WTC11 (cell line): ENCODE results near the gene CACNA2D4. TPM values are rescaled to one million over a fixed set of nuclear protein-coding genes. Genes with fewer than 3 reads are reported as not detected.

Experiments
- ATAC-seq: fragments of 200-7000 bp; cut with Tn5 transposase; 2 replicates; pipeline ENCODE4 v1.10.0; 2021; ENCODE audit warnings: mild to moderate bottlenecking, moderate library complexity
- CTCF ChIA-PET: fragments of 300-600 bp; sonication (Branson Sonifier 250); formaldehyde crosslinking; loops from one replicate; lab custom pipeline; 2021; ENCODE audit warnings: antibody characterized with exemption; lab: Charles Lee
- POLR2A ChIA-PET: fragments of 350-600 bp; sonication (Branson Sonifier 250); formaldehyde crosslinking; loops from one replicate; lab custom pipeline; 2021; ENCODE audit warnings: antibody characterized with exemption; lab: Charles Lee
- DNase-seq: peaks from one replicate; pipeline ENCODE4 v3.0.0; 2021; ENCODE audit warnings: low spot score
- H3K27ac Mint-ChIP-seq: 2 replicates; pipeline ENCODE4 v1.8.0; 2021; ENCODE audit warnings: mixed read lengths
- H3K27me3 Mint-ChIP-seq: 2 replicates; pipeline ENCODE4 v1.8.0; 2021; ENCODE audit warnings: low read depth, mild to moderate bottlenecking, moderate library complexity, mixed read lengths
- H3K36me3 Mint-ChIP-seq: 2 replicates; pipeline ENCODE4 v1.8.0; 2021; ENCODE audit warnings: mixed read lengths
- H3K4me1 Mint-ChIP-seq: 2 replicates; pipeline ENCODE4 v1.8.0; 2022; ENCODE audit warnings: mixed read lengths
- H3K4me3 Mint-ChIP-seq: 2 replicates; pipeline ENCODE4 v1.8.0; 2021; ENCODE audit warnings: mild to moderate bottlenecking, moderate library complexity, mixed read lengths
- H3K9me3 Mint-ChIP-seq: 2 replicates; pipeline ENCODE4 v1.8.0; 2021; ENCODE audit warnings: mixed read lengths
- ELF4 ChIP-seq: sonication (generic); formaldehyde crosslinking; IDR thresholded peaks from 2 replicates; pipeline ENCODE4 v1.8.1; 2022; ENCODE audit warnings: low read depth, mild to moderate bottlenecking, moderate library complexity, missing genetic modification reagents
- FOXP1 ChIP-seq: sonication (generic); formaldehyde crosslinking; IDR thresholded peaks from 2 replicates; pipeline ENCODE4 v1.8.0; 2022; ENCODE audit warnings: missing genetic modification reagents, mild to moderate bottlenecking, moderate library complexity, borderline replicate concordance
- HMGA2 ChIP-seq: fragments of 250-450 bp; sonication (Bioruptor Pico); IDR thresholded peaks from 2 replicates; pipeline ENCODE4 v1.4.0; 2021; ENCODE audit warnings: mild to moderate bottlenecking, moderate library complexity
- MXD4 ChIP-seq: fragments of 250-450 bp; sonication (Bioruptor Pico); IDR thresholded peaks from 2 replicates; pipeline ENCODE4 v1.8.0; 2021; ENCODE audit warnings: mild to moderate bottlenecking, moderate library complexity, borderline replicate concordance
- NFE2L1 ChIP-seq: sonication (generic); formaldehyde crosslinking; IDR thresholded peaks from 2 replicates; pipeline ENCODE4 v1.8.1; 2023; ENCODE audit warnings: missing genetic modification reagents
- RELA ChIP-seq: sonication (generic); formaldehyde crosslinking; IDR thresholded peaks from 2 replicates; pipeline ENCODE4 v1.8.1; 2022; ENCODE audit warnings: missing genetic modification reagents, mild to moderate bottlenecking, borderline replicate concordance
- RORB ChIP-seq: fragments of 250-450 bp; sonication (Bioruptor Pico); IDR thresholded peaks from 2 replicates; pipeline ENCODE4 v1.9.0; 2021; ENCODE audit warnings: mild to moderate bottlenecking
- SOX15 ChIP-seq: fragments of 250-450 bp; sonication (Bioruptor Pico); IDR thresholded peaks from 2 replicates; pipeline ENCODE4 v1.9.0; 2021; ENCODE audit warnings: mild to moderate bottlenecking
- ZNF232 ChIP-seq: sonication (generic); formaldehyde crosslinking; IDR thresholded peaks from 2 replicates; pipeline ENCODE4 v1.8.0; 2022; ENCODE audit warnings: mild to moderate bottlenecking, missing genetic modification reagents
- ZNF263 ChIP-seq: sonication (generic); formaldehyde crosslinking; IDR thresholded peaks from 2 replicates; pipeline ENCODE4 v1.8.1; 2022; ENCODE audit warnings: low read depth, mild to moderate bottlenecking, moderate library complexity, missing genetic modification reagents
- ZNF423 ChIP-seq: fragments of 250-450 bp; sonication (Bioruptor Pico); IDR thresholded peaks from 2 replicates; pipeline ENCODE4 v2.1.2; 2022; ENCODE audit warnings: mild to moderate bottlenecking, moderate library complexity
- ZNF671 ChIP-seq: fragments of 250-450 bp; sonication (Bioruptor Pico); IDR thresholded peaks from 2 replicates; pipeline ENCODE4 v1.8.0; 2021; ENCODE audit warnings: mild to moderate bottlenecking
- total RNA-seq: library from RNA; stranded (reverse); gene quantifications from 3 replicates; pipeline ENCODE4 v1.2.3, GENCODE V29; 2021
- TF ChIP-seq, protein P1 (sequence below): sonication (generic); formaldehyde crosslinking; IDR thresholded peaks from 2 replicates; pipeline ENCODE4 v1.8.1; 2023; ENCODE audit warnings: mild to moderate bottlenecking, missing genetic modification reagents, moderate library complexity
- TF ChIP-seq, protein P2 (sequence below): sonication (generic); formaldehyde crosslinking; IDR thresholded peaks from 2 replicates; pipeline ENCODE4 v1.8.1; 2023; ENCODE audit warnings: mild to moderate bottlenecking, missing genetic modification reagents, moderate library complexity
- TF ChIP-seq, protein P3 (sequence below): sonication (generic); formaldehyde crosslinking; IDR thresholded peaks from 2 replicates; pipeline ENCODE4 v1.8.1; 2023; ENCODE audit warnings: mild to moderate bottlenecking, missing genetic modification reagents
- TF ChIP-seq, protein P4 (sequence below): sonication (generic); formaldehyde crosslinking; IDR thresholded peaks from 2 replicates; pipeline ENCODE4 v1.8.1; 2022; ENCODE audit warnings: missing genetic modification reagents, borderline replicate concordance
- TF ChIP-seq, protein P5 (sequence below): fragments of 250-450 bp; sonication (Bioruptor Pico); IDR thresholded peaks from 2 replicates; pipeline ENCODE4 v2.1.2; 2022; ENCODE audit warnings: mild to moderate bottlenecking, moderate library complexity
- TF ChIP-seq, protein P6 (sequence below): fragments of 250-450 bp; sonication (Bioruptor Pico); IDR thresholded peaks from 2 replicates; pipeline ENCODE4 v1.9.0; 2021; ENCODE audit warnings: mild to moderate bottlenecking

Gene CACNA2D4
- total RNA-seq, 1 experiment from 2014 or later: 0.04 TPM

DNA sequence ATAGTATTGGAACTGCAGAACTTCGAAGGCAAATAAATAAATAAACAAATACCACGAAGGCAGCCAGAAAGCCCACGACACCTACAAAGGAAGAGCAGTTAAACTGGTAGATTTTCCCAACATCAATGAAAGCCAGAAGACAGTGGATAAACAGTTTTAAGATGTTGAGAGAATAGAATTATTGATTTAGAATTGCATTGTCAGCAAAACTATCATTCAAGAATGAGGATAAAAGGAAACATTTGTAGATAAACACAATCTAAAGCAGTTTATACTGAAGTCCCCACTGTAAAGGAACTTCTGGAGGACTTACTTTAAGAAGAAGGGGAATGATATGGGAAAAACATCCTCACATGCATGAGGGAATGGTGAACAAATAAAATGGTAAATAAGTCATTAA lies 29.5 kb downstream of the CACNA2D4 start:
- Mint-ChIP-seq H3K4me3 (no peak overlapping the region), H3K9me3 (peaks cover 22% of the 10 kb centered on the region), H3K27ac (no peak overlapping the region), H3K36me3 (no peaks in the 10 kb centered on the region), H3K4me1 (no peaks in the 10 kb centered on the region), H3K27me3 (no peaks in the 10 kb centered on the region; the same call in 1 of the 2 replicates)
- DNase-seq (no peak), ATAC-seq (no peak)
- ChIA-PET CTCF (no interaction called here), POLR2A (no interaction called here)
- TF ChIP-seq, protein P1, sequence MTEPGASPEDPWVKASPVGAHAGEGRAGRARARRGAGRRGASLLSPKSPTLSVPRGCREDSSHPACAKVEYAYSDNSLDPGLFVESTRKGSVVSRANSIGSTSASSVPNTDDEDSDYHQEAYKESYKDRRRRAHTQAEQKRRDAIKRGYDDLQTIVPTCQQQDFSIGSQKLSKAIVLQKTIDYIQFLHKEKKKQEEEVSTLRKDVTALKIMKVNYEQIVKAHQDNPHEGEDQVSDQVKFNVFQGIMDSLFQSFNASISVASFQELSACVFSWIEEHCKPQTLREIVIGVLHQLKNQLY (CRISPR knock-in tag): no peak
- TF ChIP-seq, protein P2, sequence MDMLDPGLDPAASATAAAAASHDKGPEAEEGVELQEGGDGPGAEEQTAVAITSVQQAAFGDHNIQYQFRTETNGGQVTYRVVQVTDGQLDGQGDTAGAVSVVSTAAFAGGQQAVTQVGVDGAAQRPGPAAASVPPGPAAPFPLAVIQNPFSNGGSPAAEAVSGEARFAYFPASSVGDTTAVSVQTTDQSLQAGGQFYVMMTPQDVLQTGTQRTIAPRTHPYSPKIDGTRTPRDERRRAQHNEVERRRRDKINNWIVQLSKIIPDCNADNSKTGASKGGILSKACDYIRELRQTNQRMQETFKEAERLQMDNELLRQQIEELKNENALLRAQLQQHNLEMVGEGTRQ (CRISPR knock-in tag): no peak
- no peak for TF ChIP-seq ZNF423 (CRISPR knock-in tag)
- no peak for TF ChIP-seq SOX15 (CRISPR knock-in tag)
- TF ChIP-seq RORB: no peak

DNA sequence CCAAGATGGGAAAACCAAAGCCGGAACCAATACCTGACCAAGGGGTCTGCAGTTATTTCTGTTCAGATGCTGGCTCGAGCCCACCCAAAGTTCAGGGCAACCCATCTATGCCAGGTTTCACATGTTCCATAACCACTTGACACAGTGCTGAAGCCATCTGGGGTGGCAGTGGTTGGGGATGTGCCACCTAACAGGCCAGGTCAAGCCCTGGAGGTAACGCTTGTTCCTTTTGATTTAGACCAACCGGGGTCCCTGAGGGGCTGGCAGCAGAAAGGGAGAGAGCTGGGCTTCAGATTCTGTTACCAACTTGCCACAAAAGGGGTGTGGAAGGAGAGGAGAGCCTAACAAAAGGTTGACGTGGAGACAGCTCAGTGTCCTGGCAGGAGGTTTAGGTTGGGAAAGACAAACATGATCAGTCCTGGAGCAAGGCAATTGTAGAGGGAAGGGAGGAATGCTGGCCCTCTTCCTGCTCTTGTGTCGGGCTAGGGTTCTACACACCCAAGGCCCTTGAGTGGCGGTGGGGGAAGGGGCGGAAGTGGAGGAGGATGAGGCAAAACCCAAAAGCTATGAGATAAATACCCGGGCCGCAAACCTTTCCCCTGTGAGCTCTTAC lies 31.9 kb downstream of the CACNA2D4 start:
- DNase-seq (no peak), ATAC-seq (peak; percentile 59)
- TF ChIP-seq, protein P3, sequence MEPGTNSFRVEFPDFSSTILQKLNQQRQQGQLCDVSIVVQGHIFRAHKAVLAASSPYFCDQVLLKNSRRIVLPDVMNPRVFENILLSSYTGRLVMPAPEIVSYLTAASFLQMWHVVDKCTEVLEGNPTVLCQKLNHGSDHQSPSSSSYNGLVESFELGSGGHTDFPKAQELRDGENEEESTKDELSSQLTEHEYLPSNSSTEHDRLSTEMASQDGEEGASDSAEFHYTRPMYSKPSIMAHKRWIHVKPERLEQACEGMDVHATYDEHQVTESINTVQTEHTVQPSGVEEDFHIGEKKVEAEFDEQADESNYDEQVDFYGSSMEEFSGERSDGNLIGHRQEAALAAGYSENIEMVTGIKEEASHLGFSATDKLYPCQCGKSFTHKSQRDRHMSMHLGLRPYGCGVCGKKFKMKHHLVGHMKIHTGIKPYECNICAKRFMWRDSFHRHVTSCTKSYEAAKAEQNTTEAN (CRISPR knock-in tag): no peak
- TF ChIP-seq ZNF263 (CRISPR knock-in tag) (no peak), ZNF671 (no peak), ZNF232 (CRISPR knock-in tag) (no peak), MXD4 (CRISPR knock-in tag) (no peak), HMGA2 (CRISPR knock-in tag) (no peak), ELF4 (CRISPR knock-in tag) (no peak), RELA (CRISPR knock-in tag) (no peak), FOXP1 (CRISPR knock-in tag) (no peak), NFE2L1 (CRISPR knock-in tag) (no peak), SOX15 (CRISPR knock-in tag) (no peak)
- TF ChIP-seq, protein P4, sequence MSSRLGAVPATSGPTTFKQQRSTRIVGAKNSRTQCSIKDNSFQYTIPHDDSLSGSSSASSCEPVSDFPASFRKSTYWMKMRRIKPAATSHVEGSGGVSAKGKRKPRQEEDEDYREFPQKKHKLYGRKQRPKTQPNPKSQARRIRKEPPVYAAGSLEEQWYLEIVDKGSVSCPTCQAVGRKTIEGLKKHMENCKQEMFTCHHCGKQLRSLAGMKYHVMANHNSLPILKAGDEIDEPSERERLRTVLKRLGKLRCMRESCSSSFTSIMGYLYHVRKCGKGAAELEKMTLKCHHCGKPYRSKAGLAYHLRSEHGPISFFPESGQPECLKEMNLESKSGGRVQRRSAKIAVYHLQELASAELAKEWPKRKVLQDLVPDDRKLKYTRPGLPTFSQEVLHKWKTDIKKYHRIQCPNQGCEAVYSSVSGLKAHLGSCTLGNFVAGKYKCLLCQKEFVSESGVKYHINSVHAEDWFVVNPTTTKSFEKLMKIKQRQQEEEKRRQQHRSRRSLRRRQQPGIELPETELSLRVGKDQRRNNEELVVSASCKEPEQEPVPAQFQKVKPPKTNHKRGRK (CRISPR knock-in tag): no peak
- TF ChIP-seq, protein P5, sequence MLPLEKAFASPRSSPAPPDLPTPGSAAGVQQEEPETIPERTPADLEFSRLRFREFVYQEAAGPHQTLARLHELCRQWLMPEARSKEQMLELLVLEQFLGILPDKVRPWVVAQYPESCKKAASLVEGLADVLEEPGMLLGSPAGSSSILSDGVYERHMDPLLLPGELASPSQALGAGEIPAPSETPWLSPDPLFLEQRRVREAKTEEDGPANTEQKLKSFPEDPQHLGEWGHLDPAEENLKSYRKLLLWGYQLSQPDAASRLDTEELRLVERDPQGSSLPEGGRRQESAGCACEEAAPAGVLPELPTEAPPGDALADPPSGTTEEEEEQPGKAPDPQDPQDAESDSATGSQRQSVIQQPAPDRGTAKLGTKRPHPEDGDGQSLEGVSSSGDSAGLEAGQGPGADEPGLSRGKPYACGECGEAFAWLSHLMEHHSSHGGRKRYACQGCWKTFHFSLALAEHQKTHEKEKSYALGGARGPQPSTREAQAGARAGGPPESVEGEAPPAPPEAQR (CRISPR knock-in tag): no peak
- TF ChIP-seq, protein P6, sequence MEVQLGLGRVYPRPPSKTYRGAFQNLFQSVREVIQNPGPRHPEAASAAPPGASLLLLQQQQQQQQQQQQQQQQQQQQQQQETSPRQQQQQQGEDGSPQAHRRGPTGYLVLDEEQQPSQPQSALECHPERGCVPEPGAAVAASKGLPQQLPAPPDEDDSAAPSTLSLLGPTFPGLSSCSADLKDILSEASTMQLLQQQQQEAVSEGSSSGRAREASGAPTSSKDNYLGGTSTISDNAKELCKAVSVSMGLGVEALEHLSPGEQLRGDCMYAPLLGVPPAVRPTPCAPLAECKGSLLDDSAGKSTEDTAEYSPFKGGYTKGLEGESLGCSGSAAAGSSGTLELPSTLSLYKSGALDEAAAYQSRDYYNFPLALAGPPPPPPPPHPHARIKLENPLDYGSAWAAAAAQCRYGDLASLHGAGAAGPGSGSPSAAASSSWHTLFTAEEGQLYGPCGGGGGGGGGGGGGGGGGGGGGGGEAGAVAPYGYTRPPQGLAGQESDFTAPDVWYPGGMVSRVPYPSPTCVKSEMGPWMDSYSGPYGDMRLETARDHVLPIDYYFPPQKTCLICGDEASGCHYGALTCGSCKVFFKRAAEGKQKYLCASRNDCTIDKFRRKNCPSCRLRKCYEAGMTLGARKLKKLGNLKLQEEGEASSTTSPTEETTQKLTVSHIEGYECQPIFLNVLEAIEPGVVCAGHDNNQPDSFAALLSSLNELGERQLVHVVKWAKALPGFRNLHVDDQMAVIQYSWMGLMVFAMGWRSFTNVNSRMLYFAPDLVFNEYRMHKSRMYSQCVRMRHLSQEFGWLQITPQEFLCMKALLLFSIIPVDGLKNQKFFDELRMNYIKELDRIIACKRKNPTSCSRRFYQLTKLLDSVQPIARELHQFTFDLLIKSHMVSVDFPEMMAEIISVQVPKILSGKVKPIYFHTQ (CRISPR knock-in tag): no peak
- ChIA-PET CTCF (interaction anchor here (1.0 to 1.2 kb wide), 2 partner anchors 53 to 95 kb away, joined by 3 to 4 read pairs; no protein-coding TSS in a partner anchor), POLR2A (no interaction called here)
- Mint-ChIP-seq H3K27ac (no peak overlapping the region), H3K27me3 (no peaks in the 10 kb centered on the region; the same call in 1 of the 2 replicates), H3K4me3 (no peak overlapping the region), H3K9me3 (peaks cover 12% of the 10 kb centered on the region), H3K36me3 (no peaks in the 10 kb centered on the region), H3K4me1 (no peaks in the 10 kb centered on the region)
